GM12864 (cell line): ENCODE results near the gene CLDN19.
A peak's percentile ranks its signal among the peaks of the same experiment; 100 is the strongest.

ENCODE experiments used
- DNase-seq: peaks from one replicate; pipeline ENCODE4 v3.0.0-alpha.2; 2011; ENCODE audit warnings: low read depth
- H3K4me3 ChIP-seq: 2 replicates; pipeline ENCODE4 v1.5.1; 2011; ENCODE audit warnings: mild to moderate bottlenecking, low read depth, low read length, control low read depth
- CTCF ChIP-seq: IDR thresholded peaks from 2 replicates; pipeline ENCODE4 v1.5.1; 2011; ENCODE audit warnings: low read depth, mild to moderate bottlenecking, moderate library complexity, low read length, control low read depth, inconsistent platforms; ENCODE audit errors: missing control alignments

CLDN19 gene

GRCh38 chr1:42780176-42780575 lies 40.1 kb upstream of the CLDN19 start:
- DNase-seq: no peak
- no peak for TF ChIP-seq CTCF
- no peak overlapping the region for H3K4me3 ChIP-seq

GRCh38 chr1:42779725-42780124 lies 39.7 kb upstream of the CLDN19 start:
- DNase-seq: no peak
- no peak overlapping the region for H3K4me3 ChIP-seq
- no peak for TF ChIP-seq CTCF

GRCh38 chr1:42777852-42778251 lies 37.8 kb upstream of the CLDN19 start:
- no peak for DNase-seq
- peak; percentile 66 for TF ChIP-seq CTCF
- no peak overlapping the region for H3K4me3 ChIP-seq

- DNase-seq: no peak
- H3K4me3 ChIP-seq: no peak overlapping the region
- no peak for TF ChIP-seq CTCF
These were observed 36.5 kb upstream of the CLDN19 start for GRCh38 chr1:42776502-42776901.

GRCh38 chr1:42774928-42775526 lies 35.0 kb upstream of the CLDN19 start:
- TF ChIP-seq CTCF: no peak
- DNase-seq: no peak
- no peak overlapping the region for H3K4me3 ChIP-seq

GRCh38 chr1:42773420-42773819 lies 33.4 kb upstream of the CLDN19 start:
- DNase-seq: no peak
- no peak overlapping the region for H3K4me3 ChIP-seq
- no peak for TF ChIP-seq CTCF

GRCh38 chr1:42769811-42770210 lies 29.8 kb upstream of the CLDN19 start:
- H3K4me3 ChIP-seq: no peak overlapping the region
- no peak for TF ChIP-seq CTCF
- DNase-seq: no peak
